HG03095 (cell line): ENCODE measurements around the gene ENOX1.
"Not testable (repeated sequence)": the region's sequence is repeated elsewhere in the genome, so short reads cannot be mapped to it uniquely, and the experiment has no call there.

Experiments used
- ATAC-seq: cut with Tn5 transposase; IDR thresholded peaks from one replicate; pipeline ENCODE4 v1.9.1; 2021; ENCODE audit warnings: moderate library complexity; ENCODE audit not compliant: unreplicated experiment

ENOX1 gene

DNA sequence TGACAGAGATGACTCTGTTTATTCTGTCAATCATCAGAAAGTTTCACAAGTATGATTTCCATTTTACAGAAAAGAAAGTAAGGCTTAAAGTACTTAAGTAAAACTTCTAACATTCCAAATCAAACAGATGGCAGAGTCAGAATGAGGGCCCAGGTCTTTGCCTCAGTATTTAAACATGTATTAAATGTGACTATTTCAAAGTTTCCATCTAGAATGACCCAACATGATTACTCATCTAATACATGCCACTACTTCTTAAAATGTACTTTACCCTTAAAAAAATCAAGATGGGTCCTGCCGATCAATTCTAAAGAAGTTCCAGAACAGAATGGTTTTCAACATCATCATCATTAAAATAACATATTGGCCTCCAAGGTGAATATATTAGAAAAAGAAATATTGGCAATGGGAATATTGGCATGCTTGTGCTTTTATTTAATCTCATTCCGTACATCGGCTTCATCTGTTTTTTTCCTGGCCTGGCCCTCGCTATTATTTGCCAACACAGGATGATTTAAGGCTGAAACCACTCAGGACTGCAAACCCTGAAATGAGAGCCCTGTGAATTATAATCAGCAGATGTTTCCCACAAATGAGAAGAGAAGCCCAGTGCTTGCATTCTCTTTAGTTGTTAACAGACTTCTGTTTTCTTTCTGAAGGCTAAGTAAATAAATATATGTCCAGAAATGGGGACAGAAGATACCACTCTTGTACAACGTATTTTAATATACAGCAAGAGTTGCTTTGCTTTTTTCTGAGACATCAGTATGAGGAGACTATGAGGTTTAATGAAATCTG lies 423.4 kb downstream of the ENOX1 start:
- ATAC-seq: no peak

DNA sequence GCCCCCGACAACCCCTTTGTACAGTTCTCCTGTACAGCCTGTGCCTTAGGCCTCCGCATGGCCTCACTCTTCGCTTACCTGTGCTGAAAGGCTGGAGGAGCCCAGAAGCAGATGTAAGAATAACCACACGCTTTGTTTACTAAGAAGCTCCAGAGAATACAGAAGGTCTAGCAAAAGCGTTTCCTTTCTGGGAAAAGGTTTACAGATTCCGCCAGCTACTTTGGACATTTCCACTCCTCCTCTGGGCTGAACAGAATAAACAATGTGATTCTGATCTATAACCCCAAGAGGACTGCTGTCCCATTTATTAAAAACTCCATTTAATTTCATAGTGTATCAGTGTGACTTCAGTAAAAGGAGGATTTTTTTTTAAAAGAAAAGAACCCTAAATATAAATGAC lies 424.2 kb downstream of the ENOX1 start:
- ATAC-seq: no peak

DNA sequence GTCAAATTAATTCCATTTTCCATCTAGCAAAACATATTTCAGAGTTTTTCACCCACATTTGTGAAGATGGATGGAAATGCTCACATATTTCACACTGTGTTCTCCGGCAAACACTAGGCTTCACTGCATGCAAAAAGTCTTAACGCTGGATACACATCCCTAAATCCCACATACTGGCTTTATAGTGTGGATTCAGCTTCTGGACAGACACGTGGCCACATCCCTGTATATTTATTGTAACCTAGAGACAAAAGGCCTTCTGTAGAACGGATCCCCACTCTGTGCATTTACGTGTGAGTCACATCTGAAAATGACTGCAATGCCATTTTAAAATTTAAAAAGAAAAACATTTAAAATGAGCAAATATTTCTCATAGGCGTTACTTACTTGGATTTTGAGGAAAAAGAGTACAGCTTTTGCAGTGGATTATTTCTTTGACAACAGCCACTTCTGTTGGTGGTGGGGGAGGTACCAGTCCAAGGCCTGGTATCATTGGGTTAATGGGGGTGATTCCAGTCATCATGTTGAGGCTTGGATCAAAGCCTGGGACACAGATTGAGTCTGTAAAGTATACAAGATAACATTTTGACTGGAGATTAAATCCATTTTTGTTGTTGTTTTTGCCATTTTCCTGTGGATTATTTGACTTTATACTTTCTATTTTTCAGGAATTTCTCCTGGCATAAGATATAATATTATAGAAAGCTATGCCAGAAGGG lies 425.7 kb downstream of the ENOX1 start:
- no peak for ATAC-seq

DNA sequence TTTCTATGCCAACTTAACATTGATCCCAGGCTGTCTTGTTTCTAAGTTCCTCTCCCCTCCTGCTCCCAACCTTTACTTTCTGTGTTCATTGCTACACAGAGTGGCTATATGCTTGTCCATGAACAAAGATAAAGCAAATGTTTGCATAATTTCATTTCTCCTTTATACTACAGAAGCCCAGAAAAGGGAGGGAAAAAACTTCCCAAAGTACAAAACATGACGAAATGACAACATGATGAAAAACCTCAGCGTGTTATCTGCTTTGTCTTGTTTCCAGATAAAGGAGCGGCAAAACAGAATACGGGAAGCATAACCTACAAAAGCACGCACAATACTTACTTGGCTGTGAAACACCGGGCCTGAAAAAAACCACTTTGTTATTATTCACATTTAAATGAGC lies 426.6 kb downstream of the ENOX1 start:
- ATAC-seq: no peak

DNA sequence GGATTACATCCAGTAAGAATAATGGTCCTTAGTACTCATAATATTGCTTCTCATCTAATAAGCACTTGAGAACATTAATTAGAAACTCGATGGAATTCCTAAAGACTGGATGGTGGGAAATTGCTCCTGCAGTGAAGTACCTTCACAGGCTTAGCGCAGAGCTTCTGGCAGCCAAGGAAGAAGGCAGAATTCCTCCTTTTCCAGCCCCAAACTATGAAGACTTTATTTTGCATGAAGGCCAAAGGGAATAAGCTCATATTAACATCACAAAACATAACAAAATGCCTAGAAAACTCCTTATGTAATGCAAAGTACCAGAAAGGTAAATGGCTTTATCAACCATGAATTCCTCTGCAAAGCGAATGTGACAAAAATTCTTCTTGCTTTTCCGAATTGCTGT lies 427.2 kb downstream of the ENOX1 start:
- ATAC-seq: no peak

DNA sequence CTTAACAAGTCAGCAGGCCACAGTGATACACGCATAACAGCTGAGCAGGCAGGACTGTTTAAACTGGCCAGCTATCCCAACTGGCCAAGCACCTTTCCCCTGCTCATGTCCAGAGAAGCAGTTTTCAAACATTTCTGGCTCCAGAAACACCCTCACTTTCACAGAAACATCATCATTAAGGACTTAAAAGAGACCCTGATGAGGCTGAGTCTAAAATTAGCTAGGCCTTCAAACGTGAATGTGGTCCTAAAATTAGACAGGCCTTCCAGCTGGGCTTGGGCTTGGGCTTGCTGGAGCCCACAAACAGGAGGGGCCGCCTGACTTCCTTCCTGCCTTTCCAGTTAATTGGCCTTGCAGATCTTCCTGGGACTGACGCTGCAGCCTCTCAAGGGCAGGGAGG lies 429.2 kb downstream of the ENOX1 start:
- ATAC-seq: no peak

DNA sequence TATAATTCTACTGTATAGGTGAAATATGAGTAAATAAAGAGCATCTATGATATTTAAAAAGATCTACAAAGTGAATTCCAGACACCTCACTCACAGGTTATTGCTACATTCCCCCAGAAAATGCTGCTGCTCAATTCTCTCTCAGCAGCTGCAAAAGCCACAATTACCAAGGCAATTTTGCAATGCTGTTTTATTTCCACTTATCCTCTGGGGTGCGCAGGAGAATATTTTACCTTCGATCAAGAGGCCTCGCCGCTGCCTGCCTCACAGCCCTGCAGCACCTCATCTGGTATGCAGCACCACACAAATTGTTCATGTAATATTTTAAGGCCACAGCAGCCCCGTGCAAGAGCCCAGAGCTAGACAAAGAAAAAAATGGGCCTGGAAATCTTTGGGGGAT lies 430.2 kb downstream of the ENOX1 start:
- no peak for ATAC-seq

DNA sequence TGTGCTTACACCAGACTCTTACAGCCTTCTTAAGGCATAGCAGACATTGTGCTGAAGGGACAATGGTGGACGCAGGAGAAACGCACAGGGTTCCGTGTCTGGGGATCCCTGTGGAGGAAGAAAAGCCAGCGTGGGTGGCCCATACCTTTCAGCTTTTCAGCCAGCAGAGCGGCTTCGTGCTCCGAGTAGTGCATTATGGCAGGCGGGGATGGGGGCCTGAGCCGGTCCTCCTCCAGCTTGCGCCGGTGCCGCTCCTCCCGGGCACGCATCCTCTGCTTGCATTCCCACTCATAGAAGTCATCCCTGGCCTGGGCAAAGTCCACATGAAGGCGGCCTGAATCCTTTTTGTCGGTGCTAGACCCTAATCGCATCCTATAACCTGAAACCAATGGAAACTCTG lies 431.0 kb downstream of the ENOX1 start:
- ATAC-seq: no peak

DNA sequence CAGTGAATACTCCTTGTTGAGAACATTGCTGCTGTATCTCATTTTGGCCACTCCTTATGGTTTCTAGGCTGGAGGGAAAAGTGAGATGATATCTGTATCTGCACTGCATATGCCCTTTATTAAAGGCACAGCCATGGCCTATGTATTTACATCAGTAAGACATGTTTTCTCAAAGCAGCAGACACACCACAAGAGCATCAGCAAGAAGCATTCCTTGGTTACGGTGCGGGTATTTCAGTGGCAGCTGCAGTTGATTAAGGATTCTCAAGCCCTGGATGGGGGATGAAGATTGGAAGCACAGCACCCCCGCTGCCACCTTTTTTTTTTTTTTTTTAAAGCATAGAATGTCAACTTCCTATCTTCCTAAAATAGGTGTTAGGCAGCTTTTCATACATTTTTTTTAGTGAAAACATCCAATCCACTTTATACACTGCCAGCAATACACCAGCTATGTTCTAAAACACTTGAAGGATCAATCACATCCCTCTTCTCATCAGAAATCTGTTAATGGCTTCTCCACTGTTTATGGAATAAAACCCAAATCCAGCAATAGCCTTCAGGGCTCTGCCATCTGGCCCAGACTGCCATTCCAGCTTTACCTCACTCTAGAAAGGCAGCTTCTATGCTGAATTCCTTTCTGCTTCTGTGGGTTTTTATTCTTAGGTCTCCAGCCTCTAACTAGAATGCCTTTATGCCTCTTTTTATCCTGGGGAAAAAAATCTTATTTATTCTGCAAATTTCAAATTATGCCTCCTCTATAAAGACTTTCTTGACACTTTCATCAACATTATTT lies 432.4 kb downstream of the ENOX1 start:
- ATAC-seq: no peak

DNA sequence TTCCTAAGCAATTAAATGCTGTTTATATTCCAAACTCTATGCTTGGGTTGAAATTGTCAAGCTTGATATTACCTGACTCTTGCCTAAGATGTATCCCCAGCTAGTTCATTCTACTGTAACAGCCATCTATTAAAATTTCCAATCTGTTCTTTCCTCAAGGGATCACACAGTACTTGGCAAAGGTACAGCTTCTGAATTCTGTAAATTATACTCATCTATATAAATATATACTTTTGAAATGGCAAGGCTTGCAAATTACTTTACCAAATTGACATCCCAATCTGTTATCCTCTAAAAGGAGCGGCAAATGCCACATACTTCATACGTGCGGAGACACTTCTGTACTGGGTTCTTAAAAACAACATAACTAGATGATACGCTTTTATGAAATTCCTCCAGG lies 433.1 kb downstream of the ENOX1 start:
- no peak for ATAC-seq

DNA sequence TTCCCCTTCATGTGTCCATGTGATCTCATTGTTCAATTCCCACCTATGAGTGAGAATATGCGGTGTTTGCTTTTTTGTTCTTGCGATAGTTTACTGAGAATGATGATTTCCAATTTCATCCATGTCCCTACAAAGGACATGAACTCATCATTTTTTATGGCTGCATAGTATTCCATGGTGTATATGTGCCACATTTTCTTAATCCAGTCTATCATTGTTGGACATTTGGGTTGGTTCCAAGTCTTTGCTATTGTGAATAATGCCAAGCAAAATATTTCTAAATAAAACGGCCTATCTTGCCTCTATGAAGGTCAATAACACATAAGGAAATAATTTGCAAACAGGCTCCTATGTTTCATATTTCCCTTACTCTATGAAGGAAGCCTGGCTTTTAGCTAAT lies 435.2 kb downstream of the ENOX1 start:
- not testable (repeated sequence) for ATAC-seq

DNA sequence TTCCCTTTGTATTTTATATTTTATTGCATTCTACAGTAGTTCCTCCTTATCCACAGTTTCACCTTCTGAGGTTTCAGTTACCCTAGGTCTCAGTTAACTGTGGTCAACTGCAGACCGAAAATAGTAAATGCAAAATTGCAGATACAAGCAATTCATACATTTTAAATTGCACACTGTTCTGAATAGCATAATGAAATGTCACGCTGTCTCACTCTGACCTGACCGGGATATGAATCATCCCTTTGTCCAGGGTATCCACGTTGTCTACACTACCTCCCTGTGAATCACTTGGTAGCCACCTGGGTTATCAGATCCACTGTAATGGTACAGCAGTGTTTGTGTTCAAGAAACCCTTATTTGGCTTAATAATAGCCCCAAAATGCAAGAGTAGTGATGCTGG lies 438.4 kb downstream of the ENOX1 start:
- ATAC-seq: no peak

DNA sequence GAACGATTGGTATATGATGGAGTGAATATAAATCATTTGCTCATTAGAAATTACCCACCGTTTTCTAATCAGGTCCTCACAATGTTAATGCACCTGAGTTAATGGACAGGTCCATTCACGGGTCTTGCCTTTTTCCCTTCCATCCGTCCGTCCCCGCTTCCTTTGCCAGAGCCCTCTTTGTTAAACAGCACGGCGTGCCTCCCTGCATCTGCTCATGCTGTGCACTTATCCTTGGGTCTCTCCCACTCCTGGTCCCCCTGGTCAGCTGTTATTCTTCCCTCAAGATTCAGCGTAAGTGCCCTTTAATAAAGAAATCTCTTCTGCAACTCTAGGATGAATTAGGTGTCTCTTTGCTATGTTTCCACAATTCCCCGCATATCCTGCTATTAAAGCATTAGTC lies 438.9 kb downstream of the ENOX1 start:
- no peak for ATAC-seq

DNA sequence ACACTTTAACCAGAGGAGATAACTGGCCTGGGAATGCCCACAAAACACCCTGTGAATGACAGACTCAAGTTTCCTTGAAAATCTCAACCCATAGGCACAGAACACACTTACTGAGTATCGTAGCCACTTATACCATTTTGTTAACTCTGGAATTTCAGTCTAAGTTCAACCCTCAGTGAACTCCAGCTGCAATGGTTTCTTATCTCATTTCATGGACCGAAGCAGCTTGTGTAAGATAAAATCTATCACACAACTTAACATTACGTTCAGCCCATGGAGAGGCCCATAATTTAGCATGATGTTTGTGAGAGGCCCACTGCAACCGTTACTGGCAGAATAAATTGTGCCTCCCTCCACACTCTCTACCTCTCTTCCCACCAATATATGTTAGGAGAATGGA lies 440.3 kb downstream of the ENOX1 start:
- ATAC-seq: no peak

DNA sequence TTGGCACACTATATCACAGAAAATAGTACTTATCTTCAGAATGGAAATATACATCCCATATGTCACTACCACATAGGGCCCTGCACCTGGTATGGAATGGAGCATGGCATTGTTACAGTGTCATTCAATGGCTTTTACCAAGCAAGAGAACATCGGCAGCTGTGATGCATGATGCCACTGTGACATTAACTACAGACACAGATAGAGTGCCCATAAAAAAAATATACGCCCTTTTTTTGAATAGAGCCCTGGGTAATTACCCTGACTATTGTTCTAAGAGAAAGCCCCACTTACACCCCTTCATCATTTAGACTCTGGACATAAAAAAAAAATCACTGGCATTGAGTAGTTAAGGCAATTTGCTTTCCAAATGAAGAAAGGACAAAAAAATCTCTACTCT lies 443.1 kb downstream of the ENOX1 start:
- ATAC-seq: no peak

DNA sequence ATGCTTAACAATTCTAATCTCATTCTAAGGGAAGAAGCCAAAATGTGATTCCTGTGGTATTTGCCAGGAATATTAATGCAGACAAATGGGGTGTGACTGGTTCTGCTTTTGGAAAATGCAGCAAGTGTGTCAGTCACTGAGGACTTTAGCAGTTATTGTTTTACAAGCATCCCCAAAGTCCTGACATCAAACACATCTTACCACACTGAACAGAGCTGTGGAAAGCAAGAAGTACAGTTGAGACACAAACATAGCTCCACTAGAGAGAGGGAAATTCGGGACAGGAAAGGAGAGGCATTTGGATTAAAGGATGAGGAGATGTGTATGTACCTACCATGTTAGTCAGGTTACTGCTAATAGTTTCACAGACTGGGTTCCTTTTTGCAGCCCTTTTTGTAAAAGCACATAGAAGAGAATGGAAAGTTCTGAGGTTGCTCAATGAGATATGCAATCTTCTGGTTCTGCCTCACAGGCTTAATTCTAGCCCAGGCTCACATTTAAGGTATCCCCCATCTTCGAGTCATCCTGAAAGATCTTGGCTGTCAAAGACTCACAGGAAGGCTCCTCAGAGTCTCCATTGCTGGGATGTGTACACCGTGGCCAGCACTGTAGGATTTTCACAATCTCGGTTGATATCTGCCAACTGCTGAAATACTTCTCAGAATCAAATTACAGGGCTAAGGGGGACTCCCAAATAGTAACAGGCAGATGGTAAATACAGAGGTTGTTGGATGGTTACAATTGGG lies 446.8 kb downstream of the ENOX1 start:
- no peak for ATAC-seq

DNA sequence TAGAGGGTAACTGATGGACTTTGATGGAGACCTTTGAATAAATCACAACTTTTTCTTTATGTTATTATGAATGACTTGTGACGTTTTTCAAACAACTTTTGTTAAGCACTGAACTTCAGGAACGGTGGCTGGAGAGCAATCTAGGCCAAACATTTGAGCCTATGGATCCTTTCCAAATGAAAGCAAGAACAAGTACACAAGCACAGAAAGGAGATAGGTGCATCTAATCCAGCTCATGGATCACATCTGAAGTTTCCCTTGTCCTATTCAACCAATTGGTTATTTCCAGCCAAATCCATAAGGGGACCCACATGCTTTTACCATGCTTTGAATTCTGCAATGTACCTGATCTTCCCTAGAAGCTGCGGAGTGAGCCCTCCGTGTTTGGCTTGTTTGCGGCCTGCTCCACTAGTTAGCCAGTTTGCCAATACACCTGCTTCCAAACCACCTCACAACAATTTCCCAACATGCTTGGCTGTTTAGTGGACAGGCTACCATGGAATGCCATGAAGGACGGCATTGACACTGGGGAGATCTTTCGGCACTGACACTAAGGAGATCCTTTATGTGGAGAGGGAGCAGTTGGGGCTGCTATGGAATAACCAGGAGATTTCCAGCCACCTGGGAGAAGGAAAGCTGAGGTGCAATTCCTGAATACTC lies 447.5 kb downstream of the ENOX1 start:
- ATAC-seq: no peak

DNA sequence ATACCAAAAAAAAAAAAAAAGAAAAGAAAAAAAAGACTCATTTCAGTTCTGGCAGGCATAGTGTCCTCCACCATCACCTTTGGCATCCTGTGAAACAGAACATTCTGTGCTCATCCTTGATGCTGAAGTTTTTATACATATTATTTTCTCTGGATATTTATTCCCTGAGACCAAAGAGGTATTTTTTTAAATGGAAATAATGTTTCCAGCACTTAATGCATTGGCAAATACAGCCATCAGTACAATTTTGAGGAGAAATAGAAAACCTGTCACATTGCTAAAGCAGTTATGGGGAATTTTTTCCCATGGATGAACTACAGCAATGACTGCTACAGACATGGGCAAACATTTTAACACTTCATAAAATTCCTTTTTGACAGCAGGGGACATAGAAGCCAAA lies 451.0 kb downstream of the ENOX1 start:
- ATAC-seq: no peak

DNA sequence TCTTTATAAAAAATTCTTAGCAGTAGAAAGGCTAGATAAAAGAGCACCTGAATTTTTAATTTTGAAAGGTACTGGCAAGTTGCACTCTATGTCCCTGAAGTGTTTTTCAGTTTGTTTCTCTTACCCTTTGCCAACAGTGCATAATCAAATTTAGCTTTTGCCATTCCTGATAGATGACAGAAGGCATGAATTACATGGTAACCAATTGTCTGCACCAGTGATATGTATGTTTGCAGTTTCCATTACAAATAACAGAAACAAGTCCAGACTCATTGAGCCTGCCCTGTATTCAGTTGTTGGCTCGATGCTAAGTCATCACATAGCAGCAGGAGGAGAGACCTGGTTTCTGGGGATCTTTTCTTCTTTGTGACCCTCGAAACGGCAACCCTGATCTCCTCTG lies 453.6 kb downstream of the ENOX1 start:
- no peak for ATAC-seq

DNA sequence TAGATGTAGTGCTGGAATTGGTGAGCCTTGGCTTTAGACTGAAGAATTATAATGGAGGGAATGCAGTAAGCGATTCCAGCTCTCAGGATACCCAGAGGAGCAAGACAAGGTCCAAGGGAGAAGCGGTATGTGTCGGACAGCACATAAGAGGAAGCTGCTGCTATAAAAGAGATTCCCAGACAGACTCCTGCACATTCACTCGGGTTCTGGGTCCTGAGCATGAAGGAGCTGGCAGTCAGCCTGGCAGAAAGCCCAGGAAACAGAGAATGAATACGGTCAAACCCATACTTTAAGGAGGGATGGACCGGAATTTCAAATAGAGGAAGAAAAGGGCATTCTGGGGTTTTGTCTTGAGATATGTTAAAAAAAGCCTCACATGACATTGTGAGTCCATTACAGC lies 455.1 kb downstream of the ENOX1 start:
- ATAC-seq: no peak

DNA sequence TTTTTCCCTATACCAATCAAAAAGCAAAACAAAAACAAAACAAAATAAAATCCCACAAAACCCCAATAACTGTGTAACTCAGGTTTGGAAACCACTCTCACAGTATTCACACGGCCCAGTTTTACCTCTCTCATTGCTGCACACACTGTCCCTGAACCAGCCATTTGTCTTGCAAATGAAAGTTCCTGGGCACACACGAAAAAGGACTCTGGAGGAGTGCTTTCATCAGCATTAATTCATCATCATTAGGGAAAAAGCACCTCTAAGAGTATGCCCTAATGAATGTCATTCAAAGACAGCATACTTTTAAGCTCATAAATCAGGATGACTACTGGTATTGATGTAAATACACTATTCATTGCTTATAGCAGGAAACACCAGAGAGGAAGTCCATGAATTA lies 457.1 kb downstream of the ENOX1 start:
- ATAC-seq: no peak
